Left kidney (tissue), 8 donors: Measurements from ENCODE around the gene ZNF850. TPM values are rescaled to one million over a fixed set of nuclear protein-coding genes. Genes with fewer than 3 reads are reported as not detected.
A peak's percentile ranks its signal among the peaks of the same experiment; 100 is the strongest.
"Not testable (repeated sequence)": the region's sequence is repeated elsewhere in the genome, so short reads cannot be mapped to it uniquely, and the experiment has no call there.

ENCODE experiments used
- DNase-seq: peaks from one replicate; pipeline ENCODE4 v3.0.0-alpha.2; 2013
- long read RNA-seq, 8 donors: transcript quantifications; one replicate each; lab custom pipeline, GENCODE V29; 2026
- polyA plus RNA-seq: library from polyadenylated mRNA; unstranded; fragments of 120-200 nt; gene quantifications from one replicate; pipeline ENCODE4 v1.2.1, GENCODE V29; 2013; ENCODE audit not compliant: insufficient read length

Gene ZNF850
- polyA plus RNA-seq: 5.7 TPM
- long read RNA-seq, donor 1: 0 reads
- long read RNA-seq, donor 2, full-length matches to known transcripts: 2 of 11 reads
- long read RNA-seq, donor 2, partial matches to known transcripts: 9 of 11 reads
- long read RNA-seq, donor 2, other reads (novel, unspliced or antisense): 0 of 11 reads
- long read RNA-seq, donor 3, full-length matches to known transcripts: 1 of 1 reads
- long read RNA-seq, donor 3, partial matches to known transcripts: 0 of 1 reads
- long read RNA-seq, donor 3, other reads (novel, unspliced or antisense): 0 of 1 reads
- long read RNA-seq, donor 4, partial matches to known transcripts: 5 of 5 reads
- long read RNA-seq, donor 4, other reads (novel, unspliced or antisense): 0 of 5 reads
- long read RNA-seq, donor 5, full-length matches to known transcripts: 1 of 10 reads
- long read RNA-seq, donor 5, partial matches to known transcripts: 9 of 10 reads
- long read RNA-seq, donor 5, other reads (novel, unspliced or antisense): 0 of 10 reads
- long read RNA-seq, donor 6, full-length matches to known transcripts: 1 of 1 reads
- long read RNA-seq, donor 6, partial matches to known transcripts: 0 of 1 reads
- long read RNA-seq, donor 6, other reads (novel, unspliced or antisense): 0 of 1 reads
- long read RNA-seq, donor 7, partial matches to known transcripts: 5 of 10 reads
- long read RNA-seq, donor 7, other reads (novel, unspliced or antisense): 5 of 10 reads
- long read RNA-seq, donor 8: 0 reads

DNA sequence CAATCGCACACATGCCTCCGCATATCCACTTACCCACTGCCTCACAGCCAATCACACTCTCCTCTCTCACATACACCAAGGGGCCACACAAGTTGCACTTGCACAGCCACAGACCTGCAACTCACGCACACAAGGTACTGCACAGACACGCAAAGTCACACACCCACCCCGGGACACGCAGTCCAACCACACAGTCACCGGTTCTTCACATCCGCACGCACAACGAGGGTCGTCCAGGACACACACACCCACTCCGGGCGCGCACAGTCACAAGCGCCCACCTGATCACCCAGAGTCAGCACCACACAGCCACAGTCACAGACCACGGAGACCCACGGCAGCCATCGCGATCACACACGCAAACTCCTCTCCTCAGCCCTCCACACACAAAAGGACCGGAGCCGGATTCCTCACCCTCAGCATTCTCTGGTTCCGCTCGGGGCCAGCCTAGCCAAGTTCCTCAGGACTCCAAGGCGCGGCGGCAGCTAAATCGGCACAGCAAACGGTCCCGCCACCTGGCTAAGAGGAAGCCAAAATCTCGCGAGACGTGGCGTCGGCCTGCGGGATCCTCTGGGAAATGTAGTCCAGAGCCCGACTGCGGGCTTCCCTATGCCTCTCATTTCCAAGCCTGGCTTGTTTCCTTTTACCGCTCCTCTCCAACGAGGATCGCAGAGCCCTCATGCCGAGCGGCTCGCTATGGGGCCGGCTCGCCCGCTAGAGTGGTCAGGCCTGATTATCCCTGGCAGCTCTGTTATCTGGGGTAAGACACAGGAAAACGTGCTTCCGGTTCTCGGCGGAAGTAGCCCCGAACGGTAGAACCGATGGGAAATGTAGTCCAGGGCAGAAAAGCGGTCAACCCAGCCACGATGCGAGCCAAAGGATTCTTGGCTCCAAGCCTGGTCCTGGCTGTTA lies at the start of gene ZNF850:
ZNF850 (minus strand) TSS at position 497 of the 912 bp plus-strand sequence. CDS start 10,201 bp downstream, outside the sequence.
- DNase-seq: peak; percentile 95

DNA sequence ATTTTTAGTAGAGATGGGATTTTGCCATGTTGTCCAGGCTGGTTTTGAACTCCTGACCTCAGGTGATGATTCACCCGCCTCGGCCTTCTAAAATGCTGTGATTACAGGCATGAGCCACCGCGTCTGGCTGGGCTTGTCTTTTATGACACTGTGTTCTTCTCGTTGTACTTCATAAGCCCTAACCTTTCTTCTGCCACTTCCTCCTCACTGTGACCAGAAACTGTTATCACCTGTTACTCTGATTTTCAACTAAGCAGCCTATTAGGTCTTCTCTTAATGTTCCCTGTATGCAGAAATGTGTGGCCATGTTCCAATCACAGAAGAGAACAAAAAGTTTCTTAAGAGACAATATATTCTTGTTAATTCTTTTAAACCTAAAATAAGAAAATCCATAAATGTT lies 49.2 kb upstream of the ZNF850 start:
- DNase-seq: no peak

DNA sequence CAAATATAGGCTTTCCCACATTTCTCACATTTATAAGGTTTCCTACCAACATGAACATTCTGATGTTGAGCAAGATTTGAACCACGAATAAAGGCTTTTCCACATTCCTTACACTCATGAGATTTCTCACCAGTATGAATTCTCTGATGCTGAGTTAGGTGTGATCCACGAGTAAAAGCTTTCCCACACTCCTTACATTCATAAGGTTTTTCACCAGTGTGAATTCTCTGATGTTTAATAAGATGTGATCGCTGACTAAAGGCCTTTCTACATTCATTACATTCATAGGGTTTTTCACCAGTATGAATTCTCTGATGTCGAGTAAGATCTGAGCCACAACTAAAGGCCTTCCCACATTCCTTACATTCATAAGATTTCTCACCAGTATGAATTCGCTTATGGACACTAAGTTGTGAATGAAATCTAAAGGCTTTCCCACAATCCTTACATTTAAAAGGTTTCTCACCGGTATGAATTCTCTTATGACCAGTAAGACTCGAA lies 46.6 kb upstream of the ZNF850 start:
- no peak for DNase-seq

DNA sequence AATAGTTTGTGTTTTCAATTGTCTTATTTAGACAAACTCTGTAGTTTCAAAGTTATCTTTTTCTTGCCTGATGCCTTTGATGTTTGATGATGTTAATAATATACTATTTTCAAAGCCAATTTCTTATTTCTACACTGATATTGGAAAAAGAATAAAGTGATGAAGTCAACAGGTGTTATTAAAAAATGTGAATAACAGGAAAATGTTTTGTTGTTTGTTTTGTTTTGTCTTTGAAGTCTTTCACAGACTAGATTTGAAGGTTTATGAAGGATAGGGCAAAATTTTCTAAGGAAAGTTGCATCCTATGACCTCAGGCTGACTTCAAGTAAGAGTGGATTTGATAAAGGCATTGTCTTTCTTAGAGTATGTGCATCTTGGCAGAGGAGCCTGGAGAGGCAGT lies 34.4 kb upstream of the ZNF850 start:
- no peak for DNase-seq

DNA sequence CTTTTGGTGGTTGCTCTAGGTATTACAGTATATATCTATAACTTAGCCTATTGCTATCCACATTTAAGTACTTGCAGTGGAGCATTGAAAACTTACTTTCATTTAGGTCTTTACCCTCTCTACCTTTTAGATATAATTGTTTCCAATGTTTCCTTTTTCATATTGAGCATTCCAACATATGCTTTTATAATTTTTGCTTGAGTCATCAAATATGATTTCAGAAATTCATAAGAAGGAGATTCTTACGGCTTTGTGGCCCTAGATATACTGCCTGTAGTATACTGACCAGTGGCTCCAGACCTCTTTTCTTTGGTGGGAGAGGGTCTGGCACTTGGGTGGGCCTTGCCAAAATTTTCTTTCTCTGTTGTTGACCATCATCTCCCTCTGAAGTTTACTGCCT lies 32.8 kb upstream of the ZNF850 start:
- DNase-seq: no peak

DNA sequence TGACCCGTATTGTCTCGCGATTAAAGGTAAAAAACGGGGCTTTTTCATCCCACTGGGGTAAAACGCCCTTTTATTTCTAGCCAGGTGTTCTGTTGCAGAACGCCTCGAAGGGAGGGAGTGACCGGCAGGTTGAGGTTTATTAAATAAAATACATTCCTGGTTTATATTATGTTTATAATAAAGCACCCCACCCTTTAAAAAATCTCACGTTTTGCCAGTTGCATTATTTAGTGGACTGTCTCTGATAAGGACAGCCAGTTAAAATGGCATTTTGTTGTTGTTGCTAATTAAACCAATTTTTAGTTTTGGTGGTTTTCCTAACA lies 25.1 kb upstream of the ZNF850 start:
- DNase-seq: no peak

DNA sequence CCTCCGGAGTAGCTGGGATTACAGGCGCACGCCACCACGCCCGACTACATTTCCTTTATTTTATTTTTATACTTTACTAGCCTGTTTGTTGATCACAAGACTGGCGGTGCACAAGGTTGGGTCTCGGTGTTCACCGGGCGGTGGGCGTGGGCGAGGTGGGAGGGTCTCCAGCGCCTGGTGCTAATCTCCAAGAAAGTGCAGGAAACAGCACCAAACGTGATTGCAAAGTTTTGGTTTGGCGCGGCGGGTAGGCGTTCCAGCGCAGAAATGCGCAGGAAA lies 24.0 kb upstream of the ZNF850 start:
- DNase-seq: no peak

DNA sequence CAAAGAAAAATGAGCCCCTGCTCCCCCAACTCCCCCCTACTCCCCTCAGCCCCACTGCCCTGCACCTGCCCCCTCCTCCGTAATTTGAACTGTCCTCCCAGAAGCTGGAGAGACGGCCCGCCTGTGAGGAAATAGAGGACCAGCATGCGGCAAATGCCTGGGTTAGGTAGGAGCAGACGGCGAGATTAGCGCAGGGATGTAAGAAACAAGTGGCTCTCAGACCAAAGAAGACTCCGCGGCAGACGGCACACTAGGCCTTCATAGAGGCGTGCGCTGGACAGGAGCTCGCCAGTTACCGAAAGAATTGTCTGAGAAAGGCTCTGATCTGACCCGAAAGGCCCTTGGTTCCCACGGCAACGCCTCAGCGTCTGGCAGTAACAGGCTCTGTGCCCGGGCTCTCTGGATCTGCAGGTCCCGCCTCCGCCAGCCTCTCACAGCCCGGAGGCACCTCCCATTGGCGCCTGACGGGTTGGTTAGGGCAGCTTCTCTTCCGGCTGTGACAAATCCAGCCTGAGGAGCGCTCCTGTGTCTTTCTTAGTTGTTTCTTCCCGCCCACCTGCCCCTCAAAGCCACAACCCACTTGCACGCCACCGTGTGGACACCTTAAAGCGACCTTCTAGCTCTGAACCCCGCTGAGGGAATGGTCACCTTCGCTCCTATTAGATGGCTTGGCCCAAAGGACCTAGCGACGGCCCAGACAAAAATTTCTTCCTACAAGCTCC lies 19.0 kb upstream of the ZNF850 start:
- DNase-seq: not testable (repeated sequence)

DNA sequence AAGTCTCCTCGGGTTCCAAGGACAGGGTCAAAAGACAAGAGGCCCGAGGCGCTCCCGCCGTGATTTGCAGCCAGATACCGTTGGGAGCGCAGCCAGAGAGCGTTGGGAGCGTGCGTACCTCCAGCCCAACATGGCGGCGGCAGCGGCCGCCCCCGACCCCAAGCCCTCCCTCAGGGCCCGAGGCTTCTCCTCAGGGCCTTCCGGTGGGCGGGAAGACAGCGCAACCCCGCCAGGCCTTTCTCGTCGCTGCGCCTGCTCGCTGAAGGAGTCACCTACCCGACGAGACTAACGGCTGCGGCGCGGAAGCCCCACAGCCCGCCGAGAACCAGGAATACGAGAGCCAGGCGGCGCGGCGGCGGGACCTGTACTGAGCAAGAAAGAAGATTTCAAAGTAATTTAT lies 3.2 kb upstream of the ZNF850 start:
- DNase-seq: no peak

DNA sequence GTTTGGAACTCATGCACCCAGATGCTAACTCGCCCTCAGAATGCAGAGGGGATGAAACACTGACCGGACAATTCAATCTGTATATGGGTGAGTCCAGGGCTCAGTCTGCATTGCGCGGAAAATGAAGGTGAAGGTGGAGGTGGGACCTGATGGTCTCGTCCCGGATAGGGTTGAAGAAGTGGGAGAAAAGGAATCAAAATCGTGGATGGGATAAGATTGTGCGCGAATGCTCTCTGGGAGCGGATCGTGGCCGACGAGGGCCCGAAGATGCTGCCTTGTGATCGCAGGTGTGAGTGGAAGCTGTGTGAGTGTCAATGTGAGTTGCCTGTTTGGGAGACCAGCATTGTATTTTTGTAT lies 594 bp upstream of the ZNF850 start:
- no peak for DNase-seq

DNA sequence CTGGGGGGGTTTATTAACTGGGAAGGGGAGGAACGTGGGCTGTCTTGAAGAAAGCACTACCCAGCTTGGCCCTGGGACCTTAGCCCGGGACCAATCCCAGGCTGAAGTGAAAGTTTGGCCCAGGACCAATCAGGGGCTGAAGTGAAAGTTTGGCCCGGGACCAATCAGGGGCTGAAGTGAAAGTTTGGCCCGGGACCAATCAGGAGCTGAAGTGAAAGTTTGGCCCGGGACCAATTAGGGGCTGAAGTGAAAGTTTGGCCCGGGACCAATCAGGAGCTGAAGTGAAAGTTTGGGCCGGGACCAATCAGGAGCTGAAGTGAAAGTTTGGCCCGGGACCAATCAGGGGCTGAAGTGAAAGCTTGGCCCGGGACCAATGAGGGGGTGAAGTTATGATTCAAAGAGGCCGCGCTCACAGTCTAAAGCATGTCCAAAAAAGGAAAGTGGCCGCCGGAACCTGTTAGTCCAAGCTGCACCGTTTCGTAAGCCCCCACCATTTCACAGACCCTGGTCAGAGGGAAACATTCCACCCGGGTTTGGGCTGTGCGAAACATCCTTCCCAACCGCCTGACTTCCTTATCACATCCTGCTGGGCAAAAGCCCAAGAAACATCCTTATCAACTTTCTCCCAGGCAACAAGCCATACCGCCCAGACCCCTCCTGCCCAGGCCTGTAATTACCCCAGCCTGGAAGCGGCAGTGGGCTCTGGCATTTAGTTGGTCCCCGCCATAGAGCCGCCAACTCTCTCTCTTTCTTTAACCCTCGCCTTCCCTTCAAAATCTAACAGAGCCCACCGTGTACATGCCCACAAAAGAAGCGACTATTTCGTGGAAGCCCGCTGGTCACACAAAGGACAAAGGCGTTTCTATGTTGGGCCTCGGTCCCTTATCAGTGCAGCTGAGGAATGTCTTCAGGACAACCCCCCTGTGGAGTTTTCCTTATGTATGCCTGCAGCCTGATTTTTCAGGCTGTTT lies 1.1 kb downstream of the ZNF850 start:
- DNase-seq: peak; percentile 82

DNA sequence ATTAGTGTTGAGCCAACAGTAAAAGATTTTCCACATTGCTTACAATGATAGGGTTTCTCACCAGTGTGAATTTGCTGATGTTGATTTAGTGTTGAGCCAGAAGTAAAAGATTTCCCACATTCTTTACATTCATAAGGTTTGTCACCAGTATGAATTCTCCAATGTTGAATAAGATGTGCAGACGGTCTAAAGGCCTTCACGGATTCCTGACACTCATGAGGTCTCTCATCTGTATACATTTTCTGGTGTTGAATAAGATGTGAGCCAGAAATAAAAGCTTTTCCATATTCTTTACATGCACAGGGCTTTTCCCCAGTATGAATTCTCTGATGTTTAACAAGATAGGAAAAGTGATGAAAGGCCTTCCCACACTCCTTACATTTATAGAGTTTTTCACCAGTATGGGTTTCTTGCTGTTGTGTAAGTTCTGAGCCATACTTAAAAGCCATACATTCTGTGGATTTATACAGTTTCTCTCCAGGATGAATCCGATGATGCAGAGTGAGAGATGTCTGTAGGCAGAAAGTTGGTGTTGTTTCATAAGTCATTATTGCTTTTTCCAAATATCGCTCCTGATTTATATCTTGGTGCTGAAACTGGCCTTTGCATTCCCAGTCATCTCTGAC lies 22.4 kb downstream of the ZNF850 start:
- DNase-seq: no peak

DNA sequence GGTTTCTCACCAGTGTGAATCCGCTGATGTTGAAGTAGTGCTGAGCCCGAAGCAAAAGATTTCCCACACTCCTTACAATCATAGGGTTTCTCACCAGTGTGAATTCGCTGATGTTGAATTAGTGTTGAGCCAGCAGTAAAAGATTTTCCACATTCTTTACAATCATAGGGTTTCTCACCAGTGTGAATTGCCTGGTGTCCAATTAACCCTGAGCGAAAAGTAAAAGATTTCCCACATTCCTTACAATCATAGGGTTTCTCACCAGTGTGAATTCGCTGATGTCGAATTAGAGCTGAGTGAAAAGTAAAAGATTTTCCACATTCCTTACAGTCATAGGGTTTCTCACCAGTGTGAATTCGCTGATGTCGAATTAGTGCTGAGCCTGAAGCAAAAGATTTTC lies 23.0 kb downstream of the ZNF850 start:
- DNase-seq: not testable (repeated sequence)

DNA sequence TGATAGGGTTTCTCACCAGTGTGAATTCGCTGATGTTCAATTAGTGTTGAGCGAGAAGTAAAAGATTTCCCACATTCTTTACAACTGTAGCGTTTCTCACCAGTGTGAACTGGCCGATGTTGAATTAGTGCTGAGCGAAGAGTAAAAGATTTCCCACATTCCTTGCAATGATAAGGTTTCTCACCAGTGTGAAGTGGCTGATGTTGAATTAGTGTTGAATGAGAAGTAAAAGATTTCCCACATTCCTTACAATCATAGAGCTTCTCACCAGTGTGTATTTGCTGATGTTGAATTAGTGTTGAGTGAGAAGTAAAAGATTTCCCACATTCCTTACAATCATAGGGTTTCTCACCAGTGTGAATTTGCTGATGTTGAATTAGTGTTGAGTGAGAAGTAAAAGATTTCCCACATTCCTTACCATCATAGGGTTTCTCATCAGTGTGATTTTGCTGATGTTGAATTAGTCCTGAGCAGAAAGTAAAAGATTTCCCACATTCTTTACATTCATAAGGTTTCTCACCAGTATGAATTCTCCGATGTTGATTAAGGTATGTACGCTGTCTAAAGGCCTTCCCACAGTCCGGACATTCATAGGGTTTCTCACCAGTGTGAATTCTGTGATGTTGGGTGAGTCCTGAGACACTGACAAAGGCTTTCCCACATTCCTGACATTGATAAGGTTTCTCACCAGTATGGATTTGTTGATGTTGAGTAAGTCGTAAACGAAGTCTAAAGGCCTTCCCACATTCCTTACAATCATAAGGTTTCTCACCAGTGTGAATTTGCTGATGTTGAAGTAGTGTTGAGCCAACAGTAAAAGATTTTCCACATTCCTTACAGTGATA lies 24.0 kb downstream of the ZNF850 start:
- DNase-seq: no peak

DNA sequence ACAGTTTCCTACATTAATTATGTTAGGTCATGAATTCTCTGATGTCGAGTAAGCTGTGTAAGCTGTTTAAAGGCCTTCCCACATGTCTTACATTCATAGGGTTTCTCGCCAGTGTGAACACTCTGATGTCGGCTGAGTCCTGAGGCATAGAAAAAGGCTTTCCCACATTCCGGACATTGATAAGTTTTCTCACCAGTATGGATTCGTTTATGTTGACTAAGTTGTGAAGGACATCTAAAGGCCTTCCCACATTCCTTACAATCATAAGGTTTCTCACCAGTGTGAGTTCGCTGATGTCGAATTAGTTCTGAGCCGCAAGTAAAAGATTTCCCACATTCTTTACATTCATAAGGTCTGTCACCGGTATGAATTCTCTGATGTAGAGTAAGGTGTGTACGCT lies 24.9 kb downstream of the ZNF850 start:
- no peak for DNase-seq

DNA sequence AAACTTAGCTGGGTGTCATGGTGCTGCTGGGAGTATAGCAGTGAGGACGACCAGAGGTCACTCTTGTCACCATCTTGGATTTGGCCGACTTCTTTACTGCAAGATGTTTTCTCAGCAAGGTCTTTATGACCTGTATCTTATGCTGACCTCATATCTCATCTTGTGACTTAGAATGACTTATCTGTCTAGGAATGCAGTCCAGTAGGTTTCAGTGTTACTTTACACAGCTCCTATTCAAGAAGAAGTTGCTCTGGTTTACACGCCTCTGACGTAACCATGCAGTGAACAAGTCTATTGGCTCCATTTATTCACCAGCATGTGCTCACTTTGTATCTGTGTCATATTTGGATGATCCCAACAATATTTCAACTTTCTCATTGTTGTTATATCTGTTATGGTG lies 26.7 kb downstream of the ZNF850 start:
- DNase-seq: no peak

DNA sequence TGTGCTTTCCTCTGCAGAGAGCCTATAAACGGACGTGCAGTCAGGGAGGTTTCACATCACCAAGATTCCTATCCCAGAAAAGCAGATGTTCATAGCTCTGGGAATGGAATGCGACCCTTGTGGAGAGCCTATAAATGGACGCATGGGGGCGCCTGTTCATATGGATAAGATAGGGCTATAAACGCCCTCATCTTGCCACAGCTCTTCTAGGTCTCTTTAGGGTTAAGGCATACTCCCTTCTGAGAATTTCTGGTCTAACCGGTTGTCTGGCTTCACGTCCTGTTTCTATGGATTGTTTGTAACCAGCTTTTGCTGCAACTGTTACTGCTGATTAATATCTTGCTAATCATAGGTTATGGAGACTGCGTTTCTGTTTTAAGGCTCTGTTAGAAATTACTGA lies 36.4 kb downstream of the ZNF850 start:
- DNase-seq: not testable (repeated sequence)

DNA sequence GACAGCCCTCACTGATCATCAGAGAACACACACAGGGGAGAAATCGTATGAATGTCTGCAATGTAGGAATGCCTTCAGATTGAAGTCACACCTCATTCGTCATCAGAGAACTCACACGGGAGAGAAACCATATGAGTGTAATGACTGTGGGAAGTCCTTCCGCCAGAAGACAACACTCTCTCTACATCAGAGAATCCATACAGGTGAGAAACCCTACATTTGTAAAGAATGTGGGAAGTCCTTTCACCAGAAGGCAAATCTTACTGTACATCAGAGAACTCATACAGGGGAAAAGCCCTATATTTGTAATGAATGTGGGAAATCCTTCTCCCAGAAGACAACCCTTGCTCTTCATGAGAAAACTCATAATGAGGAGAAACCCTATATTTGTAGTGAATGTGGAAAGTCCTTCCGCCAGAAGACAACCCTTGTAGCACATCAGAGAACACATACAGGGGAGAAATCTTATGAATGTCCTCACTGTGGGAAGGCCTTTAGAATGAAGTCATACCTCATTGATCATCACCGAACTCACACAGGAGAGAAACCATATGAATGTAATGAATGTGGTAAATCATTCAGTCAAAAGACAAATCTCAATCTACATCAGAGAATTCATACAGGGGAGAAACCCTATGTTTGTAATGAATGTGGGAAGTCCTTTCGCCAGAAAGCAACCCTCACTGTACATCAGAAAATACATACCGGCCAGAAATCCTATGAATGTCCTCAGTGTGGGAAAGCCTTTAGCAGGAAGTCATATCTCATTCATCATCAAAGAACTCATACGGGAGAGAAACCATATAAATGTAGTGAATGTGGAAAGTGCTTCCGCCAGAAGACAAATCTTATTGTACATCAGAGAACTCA lies 52.7 kb downstream of the ZNF850 start:
- DNase-seq: peak; percentile 3
